NB4 (cell line): ENCODE data around the gene SEPTIN8.

ENCODE experiments used
- DNase-seq: peaks from one replicate; pipeline ENCODE4 v3.0.0; 2010; ENCODE audit warnings: low read depth
- H3K4me3 ChIP-seq: one replicate; pipeline ENCODE4 v1.5.1; 2011; ENCODE audit warnings: mild to moderate bottlenecking, low read depth, low read length, moderate library complexity
- MYC ChIP-seq: IDR thresholded peaks from 2 replicates; pipeline ENCODE4 v1.6.1; 2011; ENCODE audit warnings: low read depth, low read length
- POLR2A ChIP-seq: IDR thresholded peaks from 2 replicates; pipeline ENCODE4 v1.6.1; 2011; ENCODE audit warnings: mild to moderate bottlenecking; ENCODE audit not compliant: insufficient read length; ENCODE audit errors: extremely low read depth
- TF ChIP-seq, protein P1 (sequence below): IDR thresholded peaks from 2 replicates; pipeline ENCODE4 v1.6.1; 2011; ENCODE audit warnings: low read depth, low read length
- TF ChIP-seq, protein P2 (sequence below): IDR thresholded peaks from one replicate; pipeline ENCODE4 v1.5.1; 2012; ENCODE audit warnings: low read depth, low read length

The SEPTIN8 gene

DNA sequence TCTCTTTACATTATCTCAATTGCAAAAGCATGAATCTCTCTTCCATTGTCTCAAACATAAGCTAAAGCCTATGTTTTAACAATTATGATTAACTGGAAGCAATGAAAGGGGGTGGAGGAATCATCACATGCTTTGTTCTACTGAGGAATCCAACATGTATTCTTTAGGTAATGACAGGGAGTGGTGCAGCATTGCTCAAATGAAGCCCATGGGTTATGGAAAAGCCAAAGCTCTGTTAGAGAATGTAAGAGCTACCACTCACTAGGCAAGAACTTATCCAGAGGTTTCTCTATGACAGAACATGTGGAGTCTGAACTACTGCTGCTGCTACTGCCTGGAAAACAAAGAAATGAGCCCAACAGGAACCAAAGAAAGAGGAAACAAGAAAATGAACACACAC lies 68.4 kb downstream of the SEPTIN8 start:
- no peak for DNase-seq
- H3K4me3 ChIP-seq: no peak overlapping the region
- no peak for TF ChIP-seq MYC
- TF ChIP-seq, protein P1, sequence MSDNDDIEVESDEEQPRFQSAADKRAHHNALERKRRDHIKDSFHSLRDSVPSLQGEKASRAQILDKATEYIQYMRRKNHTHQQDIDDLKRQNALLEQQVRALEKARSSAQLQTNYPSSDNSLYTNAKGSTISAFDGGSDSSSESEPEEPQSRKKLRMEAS: no peak
- TF ChIP-seq, protein P2, sequence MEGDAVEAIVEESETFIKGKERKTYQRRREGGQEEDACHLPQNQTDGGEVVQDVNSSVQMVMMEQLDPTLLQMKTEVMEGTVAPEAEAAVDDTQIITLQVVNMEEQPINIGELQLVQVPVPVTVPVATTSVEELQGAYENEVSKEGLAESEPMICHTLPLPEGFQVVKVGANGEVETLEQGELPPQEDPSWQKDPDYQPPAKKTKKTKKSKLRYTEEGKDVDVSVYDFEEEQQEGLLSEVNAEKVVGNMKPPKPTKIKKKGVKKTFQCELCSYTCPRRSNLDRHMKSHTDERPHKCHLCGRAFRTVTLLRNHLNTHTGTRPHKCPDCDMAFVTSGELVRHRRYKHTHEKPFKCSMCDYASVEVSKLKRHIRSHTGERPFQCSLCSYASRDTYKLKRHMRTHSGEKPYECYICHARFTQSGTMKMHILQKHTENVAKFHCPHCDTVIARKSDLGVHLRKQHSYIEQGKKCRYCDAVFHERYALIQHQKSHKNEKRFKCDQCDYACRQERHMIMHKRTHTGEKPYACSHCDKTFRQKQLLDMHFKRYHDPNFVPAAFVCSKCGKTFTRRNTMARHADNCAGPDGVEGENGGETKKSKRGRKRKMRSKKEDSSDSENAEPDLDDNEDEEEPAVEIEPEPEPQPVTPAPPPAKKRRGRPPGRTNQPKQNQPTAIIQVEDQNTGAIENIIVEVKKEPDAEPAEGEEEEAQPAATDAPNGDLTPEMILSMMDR: no peak
- TF ChIP-seq POLR2A: no peak

DNA sequence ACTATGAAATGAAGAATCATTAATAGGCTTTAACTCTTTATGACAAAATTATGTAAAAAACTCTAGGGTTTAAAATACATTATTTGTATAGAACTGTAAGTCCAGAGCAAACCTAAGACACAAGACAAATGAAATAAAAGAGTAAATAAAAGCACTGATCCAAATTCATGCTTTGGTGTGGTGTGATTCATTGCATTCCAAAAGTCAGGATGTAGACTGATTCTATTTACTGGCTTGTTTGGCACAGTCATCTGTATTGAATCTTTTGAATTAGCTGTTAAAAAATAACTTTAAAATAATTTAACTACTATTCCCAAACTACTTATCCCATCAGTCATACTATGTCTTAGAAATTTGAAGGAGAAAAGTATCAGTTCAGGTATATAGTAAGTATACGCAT lies 72.2 kb downstream of the SEPTIN8 start:
- DNase-seq: no peak
- TF ChIP-seq, protein P1: no peak
- TF ChIP-seq MYC (no peak), POLR2A (no peak)
- TF ChIP-seq, protein P2: no peak

More for the DNA sequence above, 72.2 kb downstream of the SEPTIN8 start:
- H3K4me3 ChIP-seq: no peak overlapping the region
